GM10248 (cell line): ENCODE results near the gene CAMKMT.

Experiments
- CTCF ChIA-PET: fragments of 300-600 bp; sonication (Branson Sonifier 250); formaldehyde crosslinking; extraction: SDS; loops from one replicate; lab custom pipeline; 2021; ENCODE audit warnings: antibody characterized with exemption; lab: Yijun Ruan, JAX
- POLR2A ChIA-PET: fragments of 350-650 bp; sonication (Branson Sonifier 250); formaldehyde crosslinking; extraction: SDS; loops from one replicate; lab custom pipeline; 2020; ENCODE audit warnings: antibody characterized with exemption; lab: Yijun Ruan, JAX
- DNase-seq: peaks from one replicate; pipeline ENCODE4 v3.0.0; 2012; ENCODE audit errors: extremely low spot score
- CTCF ChIP-seq: IDR thresholded peaks from 2 replicates; pipeline ENCODE4 v1.5.1; 2012; ENCODE audit warnings: mild to moderate bottlenecking, low read depth; ENCODE audit errors: extremely low read depth, missing control alignments, control extremely low read depth

Gene CAMKMT

GRCh38 chr2:44632931-44633689 is 271.4 kb downstream of the CAMKMT start:
- ChIA-PET CTCF (interaction anchor here (1.1 kb wide), 1 partner anchor 154 kb away, joined by 3 read pairs; no protein-coding TSS in a partner anchor), POLR2A (no interaction called here)
- TF ChIP-seq CTCF: no peak
- no peak for DNase-seq

GRCh38 chr2:44635725-44636124 is 274.0 kb downstream of the CAMKMT start:
- TF ChIP-seq CTCF: no peak
- ChIA-PET CTCF (interaction anchor here (0.9 to 1.0 kb wide), 4 partner anchors 13 to 92 kb away, joined by 3 to 4 read pairs (median 3); no protein-coding TSS in a partner anchor), POLR2A (no interaction called here)
- DNase-seq: no peak

GRCh38 chr2:44638649-44639048 is 276.9 kb downstream of the CAMKMT start:
- ChIA-PET CTCF (interaction anchor here (1.1 to 1.3 kb wide), 2 partner anchors 9 to 15 kb away, joined by 3 to 4 read pairs; no protein-coding TSS in a partner anchor), POLR2A (no interaction called here)
- TF ChIP-seq CTCF: no peak
- no peak for DNase-seq

GRCh38 chr2:44639399-44639798 is 277.7 kb downstream of the CAMKMT start:
- CTCF ChIA-PET: interaction anchor here (1.1 to 1.3 kb wide), 4 partner anchors 8 to 28 kb away, joined by 3 to 4 read pairs (median 4); no protein-coding TSS in a partner anchor
- no peak for DNase-seq

GRCh38 chr2:44642123-44642857 is 280.5 kb downstream of the CAMKMT start:
- POLR2A ChIA-PET: no interaction called here
- DNase-seq: no peak
- CTCF ChIA-PET: interaction anchor here (1.4 to 2.5 kb wide), 2 partner anchors 10 to 25 kb away, joined by 3 to 6 read pairs; no protein-coding TSS in a partner anchor
- TF ChIP-seq CTCF: no peak

More at GRCh38 chr2:44639399-44639798, 277.7 kb downstream of the CAMKMT start:
- POLR2A ChIA-PET: no interaction called here
- TF ChIP-seq CTCF: no peak

GRCh38 chr2:44645937-44646336 is 284.2 kb downstream of the CAMKMT start:
- no peak for TF ChIP-seq CTCF
- ChIA-PET CTCF (interaction anchor here (1.3 to 1.4 kb wide), 3 partner anchors 16 to 24 kb away, joined by 3 read pairs; no protein-coding TSS in a partner anchor), POLR2A (no interaction called here)
- DNase-seq: no peak
